OCI-LY3 (cell line): Measurements from ENCODE around the gene PLA2G2D.

Source experiments
- CTCF ChIP-seq: fragments of 200-600, 300-600 bp; sonication (generic); IDR thresholded peaks from 2 replicates; pipeline ENCODE4 v1.5.1; 2014; ENCODE audit warnings: antibody characterized with exemption, low read length, low read depth
- EZH2phosphoT487 ChIP-seq: fragments of 200-600 bp; shearing (Covaris generic); IDR thresholded peaks from 2 replicates; pipeline ENCODE4 v1.6.1; 2018; ENCODE audit warnings: antibody characterized with exemption, mixed run types, low read depth

GRCh38 chr1:20123722-20124455, 4.6 kb upstream of the PLA2G2D start:
- TF ChIP-seq CTCF, result no peak
- no peak for TF ChIP-seq EZH2phosphoT487
